Pancreas (tissue), 10 donors: ENCODE measurements around the gene TRIM14. TPM values are rescaled to one million over a fixed set of nuclear protein-coding genes. Genes with fewer than 3 reads are reported as not detected.
A peak's percentile ranks its signal among the peaks of the same experiment; 100 is the strongest.

Experiments used
- ATAC-seq, 4 donors: fragments of 200-7000 bp; cut with Tn5 transposase; one replicate each; pipeline versions ENCODE4 v1.8.0 to v1.9.1; 2020; ENCODE audit warnings: mild to moderate bottlenecking in 4 of 4, moderate library complexity in 4 of 4
- DNase-seq, 6 donors: peaks; one replicate each; pipeline ENCODE4 v3.0.0-alpha.2; 2020
- FAIRE-seq: peaks from 2 replicates; lab custom pipeline; 2012; peaks lifted over from hg19 to GRCh38; lab: Jason Lieb, UNC
- H3K27ac ChIP-seq, 4 donors: fragments of 200-600 bp; sonication (generic); 1 replicate in 3 of 4; 2 replicates in 1 of 4; pipeline versions ENCODE4 v1.5.0 to v1.8.0; 2020
- H3K27me3 ChIP-seq, 4 donors: fragments of 200-600 bp; one replicate each; pipeline ENCODE4 v1.8.0; 2021
- H3K36me3 ChIP-seq, 3 donors: fragments of 200-600 bp; sonication (generic) in 1 of 3; one replicate each; pipeline versions ENCODE4 v1.5.0 to v1.8.0; 2020 to 2021
- H3K4me1 ChIP-seq, 3 donors: fragments of 200-600 bp; one replicate each; pipeline ENCODE4 v1.8.0; 2021
- H3K4me3 ChIP-seq, 4 donors: fragments of 200-600 bp; sonication (generic) in 2 of 4; one replicate each; pipeline versions ENCODE4 v1.5.0 to v1.8.0; 2020 to 2021
- H3K9me3 ChIP-seq, 4 donors: fragments of 200-600 bp; one replicate each; pipeline ENCODE4 v1.8.0; 2021
- CTCF ChIP-seq, 4 donors: fragments of 200-600 bp; sonication (generic) in 3 of 4; IDR thresholded peaks; one replicate each; pipeline versions ENCODE4 v1.5.0 to v1.8.0; 2021; ENCODE audit warnings: antibody characterized with exemption in 4 of 4
- WGBS, 2 donors: extraction: QIAGEN DNeasy Blood & Tissue Kit; methylation state at CpG; one replicate each; pipeline ENCODE4 v1.1.7; 2013; 5-methylcytosine and 5-hydroxymethylcytosine counted together
- intact Hi-C, 3 donors: fragments of 100-400 bp; cut with DNase I; formaldehyde crosslinking; loops; one replicate each; pipeline versions ENCODE4 v1.11.1 to v1.14.2; 2022
- polyA plus RNA-seq, 2 donors: library from polyadenylated mRNA; stranded (reverse); fragments of 200-250 nt; gene quantifications; one replicate each; pipeline ENCODE4 v1.2.3, GENCODE V29; 2013
- total RNA-seq, 6 donors: library from RNA; stranded (reverse); fragmentation: NEBNext Ultra II Directional in 4 of 6; extraction: Animal tissue kit (Norgen Biotek cat#: 25700) in 4 of 6; gene quantifications; one replicate each; pipeline versions ENCODE4 v1.2.1 to v1.2.4, GENCODE V29; 2021 to 2023
- donor health status: healthy with polysubstance abuse.
- donor health status: DM: no; HTN: no; CAD: no; lungs with moderate emphysema.
- donor health status: DM: no; HTN: no; CAD: no.
- donor health status: control.
- donor health status: control.
- donor health status: Bipolar disorder and iron deficiency.
- donor health status: DM: yes; HTN: yes; CAD: no.
- donor health status: DM: no; HTN: no; CAD: no.
- donor health status: DM: no; HTN: no; CAD: no.
- donor health status: DM: yes; HTN: yes; CAD: no.

TRIM14 gene
- total and polyA plus RNA-seq, 8 donors = 1.2 to 10.4 (median 1.9) TPM

- H3K36me3 ChIP-seq = no peaks in the 10 kb centered on the region
- no peaks in the 10 kb centered on the region for H3K27me3 ChIP-seq
- H3K27ac ChIP-seq = no peak overlapping the region
- H3K9me3 ChIP-seq = no peaks in the 10 kb centered on the region
- no peak for FAIRE-seq
- intact Hi-C loops = no loop called here
- WGBS, 2 donors = 79 to 80% methylated on average over 2 of the region's 2 CpGs
- no peak for DNase-seq
- H3K4me1 ChIP-seq = peaks cover 4 to 6% (median 4%) of the 10 kb centered on the region in 3 donors
- ATAC-seq = no peak
- TF ChIP-seq CTCF (IDR thresholded peaks at IDR 0.05) = no peak
- no peak overlapping the region for H3K4me3 ChIP-seq
Observed at GRCh38 chr9:98148486-98148885, 29.5 kb upstream of the TRIM14 start.

GRCh38 chr9:98147582-98147981 is 28.6 kb upstream of the TRIM14 start:
- DNase-seq = no peak
- no peaks in the 10 kb centered on the region for H3K9me3 ChIP-seq
- intact Hi-C loops = no loop called here
- no peak overlapping the region for H3K27ac ChIP-seq
- H3K4me1 ChIP-seq = peaks cover 4 to 6% (median 4%) of the 10 kb centered on the region in 3 donors
- 82 to 85% methylated on average over 2 of the region's 2 CpGs for WGBS, 2 donors
- no peak for FAIRE-seq
- H3K36me3 ChIP-seq = no peaks in the 10 kb centered on the region
- H3K4me3 ChIP-seq = no peak overlapping the region
- ATAC-seq = no peak
- H3K27me3 ChIP-seq = no peaks in the 10 kb centered on the region
- no peak for TF ChIP-seq CTCF (IDR thresholded peaks at IDR 0.05)

GRCh38 chr9:98146101-98146991 is 27.3 kb upstream of the TRIM14 start:
- ATAC-seq (peak; percentile 85 to 94 (median 92)), DNase-seq (peak; percentile 57 to 84 (median 72)), FAIRE-seq (no peak)
- H3K4me3 ChIP-seq = no peak overlapping the region
- intact Hi-C loops = no loop called here
- TF ChIP-seq CTCF (IDR thresholded peaks at IDR 0.05) = no peak
- WGBS, 2 donors = 42 to 49% methylated on average over 7 of the region's 7 CpGs
- H3K27ac ChIP-seq = peak overlapping the region; percentile 75 to 87 (median 82)
- no peaks in the 10 kb centered on the region for H3K36me3 ChIP-seq
- no peaks in the 10 kb centered on the region for H3K27me3 ChIP-seq
- H3K4me1 ChIP-seq = peaks cover 4 to 6% (median 4%) of the 10 kb centered on the region in 3 donors
- no peaks in the 10 kb centered on the region for H3K9me3 ChIP-seq

GRCh38 chr9:98144631-98145030 is 25.6 kb upstream of the TRIM14 start:
- no peak for FAIRE-seq
- H3K4me3 ChIP-seq = no peak overlapping the region
- ATAC-seq = no peak
- 87 to 96% methylated on average over 3 of the region's 3 CpGs for WGBS, 2 donors
- TF ChIP-seq CTCF (IDR thresholded peaks at IDR 0.05) = no peak
- H3K27ac ChIP-seq = no peak overlapping the region
- intact Hi-C loops = no loop called here
- H3K9me3 ChIP-seq = no peaks in the 10 kb centered on the region
- peaks cover 4 to 6% (median 4%) of the 10 kb centered on the region in 3 donors for H3K4me1 ChIP-seq
- H3K27me3 ChIP-seq = no peaks in the 10 kb centered on the region
- DNase-seq = no peak
- no peaks in the 10 kb centered on the region for H3K36me3 ChIP-seq

DNA sequence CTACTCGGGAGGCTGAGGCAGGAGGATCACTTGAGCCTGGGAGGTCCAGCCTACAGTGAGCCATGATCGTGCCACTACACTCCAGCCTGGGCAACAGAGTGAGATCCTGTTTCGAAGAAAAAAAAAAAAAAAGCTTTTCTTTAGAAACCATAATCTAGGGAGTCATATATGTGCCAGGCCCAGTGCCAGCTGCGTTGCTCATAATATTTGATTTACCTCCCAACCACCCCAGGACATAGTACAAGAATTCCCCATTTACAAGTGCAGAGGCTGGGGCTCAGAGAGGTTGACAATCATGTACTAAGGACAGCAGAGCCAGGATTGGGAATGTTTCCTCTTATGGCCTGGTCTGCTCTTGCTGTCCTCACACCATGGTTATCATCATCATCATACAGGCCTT is 25.1 kb upstream of the TRIM14 start:
- Histone ChIP-seq H3K9me3 (no peaks in the 10 kb centered on the region), H3K36me3 (no peaks in the 10 kb centered on the region), H3K27ac (no peak overlapping the region), H3K4me3 (no peak overlapping the region), H3K27me3 (no peaks in the 10 kb centered on the region), H3K4me1 (peaks cover 4 to 6% (median 4%) of the 10 kb centered on the region in 3 donors)
- TF ChIP-seq CTCF (IDR thresholded peaks at IDR 0.05) = no peak
- WGBS, 2 donors = 88 to 90% methylated on average over 4 of the region's 4 CpGs
- DNase-seq (no peak), ATAC-seq (no peak), FAIRE-seq (no peak)
- intact Hi-C loops = no loop called here
